RKO (cell line): ENCODE results near the gene GTF3C5.
"Not testable (repeated sequence)": the region's sequence is repeated elsewhere in the genome, so short reads cannot be mapped to it uniquely, and the experiment has no call there.

Experiments used
- DNase-seq: peaks from one replicate; pipeline ENCODE4 v3.0.0-alpha.2; 2016; ENCODE audit warnings: low spot score

GTF3C5 gene

GRCh38 chr9:133071484-133072150 is 40.8 kb downstream of the GTF3C5 start:
- no peak for DNase-seq

DNA sequence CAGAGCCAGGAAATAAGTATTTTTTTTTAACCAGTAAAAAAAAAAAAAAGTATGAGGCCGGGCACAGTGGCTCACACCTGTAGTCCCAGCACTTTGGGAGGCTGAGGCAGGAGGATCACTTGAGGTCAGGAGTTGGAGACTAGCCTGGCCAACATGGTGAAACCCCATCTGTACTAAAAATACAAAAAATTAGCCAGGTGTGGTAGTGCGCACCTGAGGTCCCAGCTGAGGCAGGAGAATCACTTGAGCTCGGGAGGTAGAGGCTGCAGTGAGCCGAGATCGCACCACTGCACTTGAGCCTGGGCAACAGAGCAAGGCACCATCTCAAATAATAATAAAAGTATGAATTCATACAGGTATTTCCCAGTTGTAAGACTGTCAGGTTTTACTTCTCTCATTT is 41.4 kb downstream of the GTF3C5 start:
- not testable (repeated sequence) for DNase-seq

GRCh38 chr9:133073086-133074014 is 42.6 kb downstream of the GTF3C5 start:
- DNase-seq: no peak

DNA sequence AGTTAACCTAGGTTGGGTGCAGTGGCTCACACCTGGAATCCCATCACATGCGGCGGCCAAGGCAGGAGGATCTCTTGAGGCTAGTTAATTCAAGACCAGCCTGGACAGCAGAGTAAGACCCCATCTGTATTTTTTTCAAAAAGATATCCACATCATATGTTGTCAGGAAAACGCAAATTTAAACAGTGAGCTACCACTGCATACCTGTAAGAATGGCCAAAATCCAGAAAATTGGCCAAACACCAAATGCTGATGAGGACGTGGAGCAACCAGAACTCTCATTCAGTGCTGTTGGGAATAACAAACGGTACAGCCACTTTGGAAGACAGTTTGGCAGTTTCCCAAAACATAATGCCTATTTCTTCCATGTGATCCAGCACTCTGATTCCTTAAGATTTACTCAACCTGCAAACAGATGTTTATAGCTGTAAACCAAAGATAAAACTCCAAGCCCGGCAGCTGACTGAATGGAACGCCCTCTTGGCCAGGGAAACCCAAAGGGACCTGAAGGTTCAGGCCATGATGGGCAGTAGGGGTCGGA is 43.4 kb downstream of the GTF3C5 start:
- no peak for DNase-seq

DNA sequence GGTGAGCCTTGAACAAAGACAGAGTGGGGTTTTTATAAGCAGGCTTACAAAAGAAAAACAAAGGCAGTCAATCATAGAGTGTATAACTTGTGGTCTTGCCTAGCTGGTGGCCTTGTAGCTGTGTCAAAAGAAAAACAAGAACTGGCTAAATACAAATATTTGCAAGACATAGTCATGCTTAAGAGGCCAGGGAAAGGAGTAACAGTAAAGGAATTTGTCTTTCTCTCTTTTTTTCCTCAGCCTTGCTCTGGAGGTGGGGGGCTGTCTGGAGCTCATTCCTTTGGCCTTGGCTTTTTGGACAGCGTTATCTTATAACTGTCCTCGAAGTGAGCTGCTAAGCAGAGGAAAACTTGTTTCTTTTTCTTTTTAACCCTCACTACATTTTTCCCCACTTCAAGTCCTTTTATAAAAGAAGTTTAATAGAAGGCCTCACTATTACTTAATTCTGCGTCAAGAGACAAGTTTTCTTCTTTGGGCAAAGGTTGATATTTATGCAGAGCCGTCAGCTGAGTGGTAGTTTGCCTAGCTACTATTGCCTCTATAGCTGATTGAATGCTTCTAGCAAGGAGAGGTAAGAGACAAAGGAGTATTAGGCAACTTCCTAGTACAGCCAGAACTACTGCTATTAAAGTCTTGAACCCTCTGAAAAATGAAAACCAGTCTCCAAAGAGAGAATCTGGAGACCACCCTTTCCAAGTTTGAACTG is 45.3 kb downstream of the GTF3C5 start:
- no peak for DNase-seq

- no peak for DNase-seq
Measured at GRCh38 chr9:133076691-133077090, 45.9 kb downstream of the GTF3C5 start.

- no peak for DNase-seq
Measured at GRCh38 chr9:133078486-133078885, 47.7 kb downstream of the GTF3C5 start.

DNA sequence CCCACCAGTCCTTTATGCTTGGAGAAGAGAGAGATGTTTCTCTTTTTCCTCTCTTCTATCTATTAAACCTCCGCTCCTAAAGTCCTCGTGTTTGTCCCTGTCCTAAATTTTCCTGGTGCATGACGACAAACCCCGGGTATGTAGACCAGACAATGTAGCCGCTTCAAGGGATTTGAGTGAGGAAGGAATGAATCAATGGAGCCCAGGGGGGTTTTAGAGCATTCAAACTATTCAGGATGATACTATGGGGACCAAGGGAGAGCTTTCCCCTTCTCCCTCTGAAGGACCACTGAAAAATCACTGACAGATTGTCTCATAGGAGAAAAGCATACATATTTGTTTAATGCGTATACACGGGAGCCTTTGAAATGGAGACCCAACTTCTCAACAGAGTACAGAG is 49.4 kb downstream of the GTF3C5 start:
- DNase-seq: no peak

- not testable (repeated sequence) for DNase-seq
Measured at GRCh38 chr9:133080786-133081779, 50.3 kb downstream of the GTF3C5 start.

GRCh38 chr9:133081957-133082644 is 51.3 kb downstream of the GTF3C5 start:
- DNase-seq: not testable (repeated sequence)

- not testable (repeated sequence) for DNase-seq
Measured at GRCh38 chr9:133083688-133084087, 52.9 kb downstream of the GTF3C5 start.

GRCh38 chr9:133086212-133086860 is 55.5 kb downstream of the GTF3C5 start:
- DNase-seq: not testable (repeated sequence)

DNA sequence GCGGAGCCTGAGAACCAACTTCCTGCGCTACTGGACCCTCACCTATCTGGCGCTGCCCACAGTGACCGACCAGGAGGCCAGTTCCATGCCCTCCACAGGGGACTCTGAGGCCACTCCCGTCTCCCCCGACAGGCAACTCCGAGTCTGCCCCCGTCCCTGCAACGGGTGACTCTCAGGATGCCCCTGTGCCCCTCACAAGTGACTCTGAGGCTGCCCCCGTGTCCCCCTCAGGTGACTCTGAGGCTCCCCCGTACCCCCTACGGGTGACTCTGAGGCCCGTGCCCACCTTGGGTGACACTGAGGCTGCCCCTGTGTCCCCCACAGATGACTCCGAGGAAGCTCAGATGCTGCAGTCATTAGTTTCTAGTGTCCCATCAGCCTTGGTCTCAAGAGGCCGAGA is 56.1 kb downstream of the GTF3C5 start:
- DNase-seq: no peak

- no peak for DNase-seq
Measured at GRCh38 chr9:133087429-133088145, 56.8 kb downstream of the GTF3C5 start.

DNA sequence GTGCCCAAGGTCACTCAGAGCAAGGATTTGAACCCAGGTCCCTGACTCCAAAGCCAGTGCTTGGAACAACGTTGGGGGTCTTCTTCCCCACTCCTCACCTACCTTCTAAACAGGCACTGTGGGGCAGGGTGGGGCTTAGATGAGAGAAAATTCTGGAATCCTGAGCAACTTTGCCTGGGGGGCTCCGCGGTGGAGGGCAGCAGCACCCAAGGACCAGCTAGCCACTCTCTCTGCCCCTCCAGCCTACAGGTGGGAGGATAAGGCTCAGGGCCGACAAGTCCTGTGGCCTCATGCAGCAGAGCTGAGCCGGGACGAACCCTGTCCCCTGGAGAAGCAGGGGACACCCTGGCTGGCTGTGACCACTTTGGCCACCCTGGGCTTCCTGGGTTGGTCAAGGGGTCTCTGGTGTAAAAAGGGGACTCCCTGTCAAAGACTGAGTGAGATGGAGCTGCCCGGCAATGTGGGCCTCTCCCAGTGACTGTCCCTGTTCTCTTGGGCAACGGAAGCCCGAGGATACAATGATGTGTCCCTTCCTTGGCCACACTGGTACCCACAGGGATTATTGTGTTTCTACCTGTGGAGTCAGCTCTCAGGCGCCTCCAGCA is 57.5 kb downstream of the GTF3C5 start:
- no peak for DNase-seq

- no peak for DNase-seq
Measured at GRCh38 chr9:133088756-133089155, 58.0 kb downstream of the GTF3C5 start.

- no peak for DNase-seq
Measured at GRCh38 chr9:133089271-133089671, 58.5 kb downstream of the GTF3C5 start.

- DNase-seq: no peak
Measured at GRCh38 chr9:133090187-133090586, 59.4 kb downstream of the GTF3C5 start.
